ENCODE measurements around the gene MBOAT2.
A peak's percentile ranks its signal among the peaks of the same experiment; 100 is the strongest.

MBOAT2 gene

DNA sequence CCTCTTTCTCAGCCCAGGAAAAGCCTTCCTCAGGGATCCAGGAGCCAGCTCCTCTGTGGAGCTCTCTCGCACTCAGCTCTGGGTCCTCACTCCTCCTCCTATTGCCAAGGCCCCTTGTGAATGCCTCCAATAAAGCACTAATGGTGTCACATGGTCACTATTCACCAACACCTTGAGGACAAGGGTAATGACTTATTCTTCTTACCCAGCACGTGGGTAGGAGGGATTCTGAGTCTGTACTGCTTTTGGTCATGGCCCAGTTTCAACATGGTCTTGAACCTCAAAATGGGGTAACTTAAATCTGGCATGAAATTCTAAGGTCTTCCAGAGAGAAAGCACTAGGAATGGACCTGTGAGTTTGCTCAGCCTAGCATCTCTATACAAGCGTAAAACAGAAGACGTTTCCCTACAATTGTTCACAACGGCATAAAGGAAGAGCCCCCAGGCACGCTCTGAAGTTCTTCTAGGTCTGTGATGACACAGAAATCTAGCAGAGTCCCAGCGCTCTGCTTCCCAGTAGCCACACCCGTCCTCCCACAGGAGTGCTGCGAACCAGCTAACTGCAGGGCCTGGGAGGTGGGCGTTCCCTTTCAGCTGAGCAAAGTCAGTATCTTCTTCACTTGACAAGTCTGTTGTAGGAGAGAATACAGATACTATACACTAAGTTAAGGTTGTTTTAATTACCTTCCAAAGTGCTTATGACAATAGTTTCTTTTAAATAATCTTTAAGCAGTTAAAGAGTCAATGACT is 151.5 kb downstream of the MBOAT2 start:
- no peak for DNase-seq

DNA sequence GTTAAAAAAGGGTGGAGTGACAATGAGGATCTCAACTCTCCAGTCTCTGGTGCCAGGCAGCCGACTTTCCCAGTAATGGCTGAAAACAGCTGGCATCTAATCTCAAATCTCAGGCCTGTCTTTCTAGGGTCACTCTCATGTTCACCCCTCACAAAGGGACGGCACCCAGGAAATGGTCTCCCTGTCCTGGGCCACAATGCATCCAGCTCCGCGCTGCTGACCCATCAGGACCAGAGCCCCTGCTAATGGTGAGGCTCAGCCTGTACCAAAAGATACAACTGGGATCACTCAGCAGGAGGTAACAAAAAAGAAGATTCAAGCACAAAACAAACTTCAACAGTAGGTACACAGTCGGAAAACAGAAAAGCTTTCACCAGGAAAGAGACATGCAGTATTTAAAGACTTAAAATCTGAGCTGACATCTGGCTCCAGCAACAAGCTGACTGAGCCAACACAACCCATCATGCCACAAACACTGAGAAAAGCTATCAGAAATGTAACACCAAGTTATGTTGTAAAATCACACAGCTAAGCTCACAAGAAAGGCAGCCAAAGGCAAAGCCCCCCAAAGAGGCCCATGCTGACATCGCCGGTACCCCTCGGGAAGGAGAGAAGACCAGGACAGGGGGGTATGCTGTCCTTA is 152.5 kb downstream of the MBOAT2 start:
- no peak for DNase-seq

DNA sequence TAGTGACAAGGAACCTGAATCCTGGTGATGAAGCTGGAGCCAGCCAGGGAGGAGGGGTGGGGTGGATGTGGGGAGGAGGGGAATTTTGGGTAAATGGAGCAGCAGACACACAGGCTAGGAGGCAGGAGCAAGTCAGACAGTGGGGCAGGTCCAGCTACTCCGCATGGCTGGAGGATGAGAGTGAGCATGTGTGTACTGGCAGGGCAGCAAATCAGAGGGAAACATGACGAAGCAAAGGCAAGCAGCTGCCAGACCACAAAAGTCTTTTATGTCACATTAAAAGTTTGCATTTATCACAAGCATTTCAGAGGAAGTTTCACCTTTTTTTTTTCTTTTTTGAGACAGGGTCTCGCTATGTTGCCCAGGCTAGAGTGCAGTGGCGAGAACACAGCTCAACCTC is 154.2 kb downstream of the MBOAT2 start:
- no peak for DNase-seq

DNA sequence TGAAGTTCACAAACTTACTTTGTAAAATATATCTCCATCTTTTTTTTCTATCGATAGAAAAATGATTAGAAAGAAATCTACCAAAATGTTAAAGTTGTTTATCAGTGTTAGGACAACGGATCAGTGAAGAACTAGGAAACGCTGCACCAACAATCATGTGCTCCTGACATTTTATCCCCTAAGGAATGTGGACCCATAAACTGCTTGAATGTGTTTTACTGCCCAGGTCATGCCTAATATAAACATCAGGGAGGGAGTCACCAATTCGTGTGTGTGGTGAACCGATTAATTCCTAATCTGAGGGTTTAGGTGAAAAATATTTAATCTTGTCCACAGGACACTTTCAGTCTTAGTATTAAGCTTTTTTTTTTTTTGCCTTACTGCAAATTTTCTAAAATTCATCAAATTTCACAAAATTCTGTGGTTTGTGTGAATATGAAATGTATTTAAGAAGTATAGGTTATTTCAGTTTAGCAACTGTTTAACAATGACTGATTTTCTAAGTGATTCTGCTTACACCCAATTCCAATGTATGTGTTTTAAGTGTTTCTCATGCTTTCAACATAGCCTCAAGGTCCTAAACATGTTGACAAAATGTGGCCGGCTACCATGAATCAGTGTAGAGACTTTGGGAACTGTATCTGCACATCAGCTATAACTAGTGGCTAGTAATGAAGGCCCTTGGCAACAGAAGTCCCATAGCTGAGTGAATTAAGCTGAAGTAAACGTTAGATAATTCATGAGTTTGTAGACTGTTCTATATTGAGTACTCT is 155.0 kb downstream of the MBOAT2 start:
- no peak for DNase-seq

DNA sequence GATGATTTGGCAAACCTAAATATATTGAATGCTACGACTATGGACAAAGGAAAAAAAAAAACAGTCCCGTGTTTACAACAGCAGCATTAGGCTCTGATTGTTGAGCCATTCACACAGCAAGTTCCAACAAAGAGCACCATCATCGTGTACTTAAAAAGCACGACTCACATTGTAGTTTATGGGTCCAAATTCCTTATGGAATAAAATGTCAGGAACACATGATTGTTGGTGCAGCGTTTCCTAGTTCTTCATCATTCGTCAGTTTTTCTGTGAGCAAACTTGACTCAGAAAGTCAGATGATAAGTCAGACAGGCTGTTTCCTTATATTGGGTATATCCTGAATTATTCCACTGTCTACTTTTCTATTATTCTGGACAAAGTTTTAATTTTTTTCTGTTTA is 156.1 kb downstream of the MBOAT2 start:
- DNase-seq, result no peak

DNA sequence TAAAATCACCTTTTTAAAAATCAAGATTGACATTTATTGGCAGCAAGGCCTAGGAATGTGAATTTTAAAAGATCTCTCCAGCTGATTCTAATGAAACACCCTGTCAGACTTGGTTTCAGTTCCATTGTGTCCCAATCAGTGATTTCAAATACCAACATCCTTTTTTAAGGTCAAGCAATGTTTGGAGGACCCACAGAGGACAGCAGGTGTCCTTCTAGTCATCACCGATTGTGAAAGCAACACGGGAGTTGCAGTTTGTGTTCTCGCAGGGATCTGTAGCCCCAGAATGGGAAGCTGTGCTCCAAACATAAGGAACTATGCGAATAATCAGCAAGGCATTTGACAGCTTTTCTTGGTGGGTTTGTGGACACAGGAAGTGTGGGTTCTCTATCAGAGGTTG is 161.6 kb downstream of the MBOAT2 start:
- DNase-seq, result no peak

DNA sequence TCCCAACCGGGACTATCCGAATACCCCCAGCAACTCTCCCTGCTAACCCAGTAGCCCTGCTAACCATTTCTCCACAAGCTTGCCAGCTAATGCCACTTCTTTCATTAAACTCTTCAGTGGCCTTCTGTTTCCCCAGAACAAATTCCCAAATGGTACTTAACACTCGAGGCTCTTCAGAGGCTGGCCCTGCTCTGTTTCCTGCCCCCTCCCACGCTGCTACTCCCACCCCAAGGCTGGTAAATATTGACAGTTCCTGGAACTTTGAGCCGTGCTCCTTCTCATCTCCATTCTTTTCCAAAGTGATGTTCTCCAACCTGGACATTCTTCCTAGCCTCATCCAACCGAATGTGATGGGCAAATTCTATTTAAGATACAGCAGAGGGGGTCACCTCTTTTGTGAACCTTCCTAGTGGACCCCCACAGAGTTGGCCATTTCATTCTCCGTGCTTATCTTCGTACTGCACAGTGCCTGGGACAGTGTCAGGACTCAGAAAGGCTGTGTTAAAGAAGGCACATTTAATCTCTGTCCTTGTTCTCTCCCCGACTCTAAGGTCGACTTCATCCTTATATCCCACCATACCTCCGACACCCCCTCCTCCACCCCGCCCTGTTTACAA is 162.9 kb downstream of the MBOAT2 start:
- DNase-seq, result no peak

DNA sequence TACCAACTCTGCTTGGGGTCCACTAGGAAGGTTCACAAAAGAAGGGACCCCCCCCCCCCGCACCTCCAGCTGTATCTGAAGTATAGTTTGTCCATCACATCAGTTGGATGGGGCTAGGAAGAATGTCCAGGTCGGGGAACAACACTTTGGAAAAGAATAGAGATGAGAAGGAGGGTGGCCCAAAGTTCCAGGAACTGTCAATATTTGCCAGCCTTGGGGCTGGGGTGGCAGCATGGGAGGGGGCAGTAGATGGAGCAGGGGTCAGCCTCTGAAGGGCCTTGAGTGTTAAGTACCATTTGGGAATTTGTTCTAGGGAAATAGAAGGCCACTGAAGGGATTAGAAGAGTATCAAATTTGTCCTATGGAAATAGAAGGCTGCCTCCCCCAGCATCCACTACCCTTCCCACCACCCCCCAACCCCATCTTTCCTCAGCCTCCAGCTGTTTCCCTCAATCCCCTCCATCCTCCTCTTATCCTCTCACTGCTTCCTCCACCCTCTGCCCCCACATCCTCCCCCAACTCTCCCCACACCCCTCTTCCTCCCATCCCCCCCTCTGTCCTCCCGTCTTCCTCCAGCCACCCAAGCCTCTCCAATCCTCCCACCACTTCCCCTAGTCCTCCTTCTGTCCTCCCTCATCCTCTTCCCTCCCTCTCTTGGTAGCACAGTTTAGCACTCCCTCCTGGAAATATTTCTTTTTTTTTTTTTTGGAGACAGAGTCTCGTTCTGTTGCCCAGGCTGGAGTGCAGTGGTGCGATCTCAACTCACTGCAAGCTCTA is 164.1 kb downstream of the MBOAT2 start:
- no peak for DNase-seq

DNA sequence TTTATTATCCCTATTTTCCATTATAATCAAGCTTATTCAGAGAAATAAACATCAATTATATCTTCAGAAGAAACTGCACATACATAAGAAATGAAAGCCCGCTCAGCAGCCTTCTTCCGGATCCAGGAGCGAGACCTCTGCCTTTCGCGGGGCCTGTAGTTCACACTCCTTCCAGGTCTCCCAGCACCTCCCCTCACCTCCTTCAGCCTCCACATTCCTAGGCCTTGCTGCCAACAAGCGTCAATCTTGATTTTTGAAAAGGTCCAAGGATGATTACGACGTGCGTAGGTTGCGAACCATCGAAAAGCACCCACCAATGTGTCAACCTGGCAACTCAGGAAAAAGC is 165.7 kb downstream of the MBOAT2 start:
- no peak for DNase-seq

DNA sequence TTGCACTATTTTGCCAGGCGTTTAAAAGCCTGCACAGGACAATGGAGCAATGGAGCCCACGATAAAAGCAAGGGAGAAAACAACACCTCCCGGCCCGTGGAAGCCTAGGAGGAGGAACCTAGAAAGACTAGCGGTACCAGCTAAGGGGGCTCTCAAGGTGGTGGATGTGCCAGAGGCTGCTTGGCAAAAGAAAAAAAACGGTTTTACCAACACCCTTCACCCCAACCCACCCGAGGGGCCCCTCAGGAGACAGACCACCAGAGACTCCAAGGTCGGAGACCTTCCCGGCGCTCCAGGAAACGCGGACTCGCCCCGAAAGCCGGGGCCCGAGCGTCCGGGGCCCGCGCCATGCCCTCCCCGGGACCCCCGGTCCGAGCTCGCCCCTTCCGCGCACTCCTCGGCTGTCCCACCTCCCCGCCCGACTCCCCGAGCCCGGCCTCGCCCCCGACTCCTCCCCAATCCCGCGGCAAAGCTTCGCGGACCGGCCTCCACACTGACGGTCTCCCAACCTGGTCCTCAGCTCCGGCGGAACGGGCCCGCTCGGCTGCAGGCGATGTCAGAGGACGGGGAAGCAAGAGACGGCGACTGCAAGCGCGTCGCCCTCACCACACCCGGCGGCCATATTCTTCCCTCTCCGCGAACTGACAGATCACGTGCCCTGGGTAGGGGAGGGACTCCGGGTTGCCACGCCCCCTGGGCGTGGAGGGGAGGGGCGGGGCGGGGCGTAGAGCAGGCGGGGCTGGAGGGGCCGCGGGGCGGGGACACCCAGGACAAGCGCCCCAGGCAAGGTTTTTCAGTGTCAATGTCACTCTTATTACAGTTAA is 166.3 kb downstream of the MBOAT2 start, which contains the start of gene KIDINS220:
Gene KIDINS220, minus strand, starts transcription at position 643 of the 824 bp plus-strand sequence. CDS start 10,520 bp downstream, outside the sequence.
- peak; percentile 62 for DNase-seq

DNA sequence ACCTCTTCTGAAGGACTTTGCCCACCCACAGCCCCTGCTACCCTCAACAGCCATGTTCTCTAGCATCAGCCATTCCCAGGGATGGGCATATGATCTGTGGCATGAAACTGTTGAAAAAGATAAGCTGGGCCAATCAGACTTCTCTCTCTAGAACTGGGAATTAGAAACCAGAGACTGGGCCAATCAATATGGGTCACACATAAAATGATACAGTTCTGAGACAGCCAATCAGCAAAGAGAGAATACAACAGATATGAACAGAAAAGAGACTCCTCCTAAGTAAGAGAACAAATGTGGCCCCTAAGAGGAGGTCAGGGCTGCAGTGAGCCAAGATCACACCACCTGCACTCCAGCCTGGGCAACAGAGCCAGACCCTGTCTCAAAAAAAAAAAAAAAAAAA is 168.2 kb downstream of the MBOAT2 start:
- DNase-seq, result no peak

DNA sequence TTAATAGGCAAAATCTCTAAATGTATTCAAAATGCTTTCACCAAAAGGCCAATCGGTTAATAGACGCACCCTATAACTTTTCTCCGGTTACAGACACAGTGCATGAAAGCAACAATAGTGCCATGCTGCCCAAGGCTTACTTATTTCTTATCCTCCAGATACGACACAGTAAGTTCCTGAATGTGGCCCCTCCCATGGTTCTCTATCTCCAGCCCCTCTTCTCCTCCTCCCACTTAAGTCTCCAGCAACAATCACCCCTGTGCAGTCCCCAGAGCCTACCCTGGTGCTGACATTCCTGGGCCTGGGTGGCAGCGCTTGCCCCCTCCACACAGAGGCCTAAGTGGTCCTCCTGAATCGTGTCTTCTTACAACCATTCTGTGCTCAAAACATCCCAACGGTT is 169.6 kb downstream of the MBOAT2 start:
- no peak for DNase-seq

DNA sequence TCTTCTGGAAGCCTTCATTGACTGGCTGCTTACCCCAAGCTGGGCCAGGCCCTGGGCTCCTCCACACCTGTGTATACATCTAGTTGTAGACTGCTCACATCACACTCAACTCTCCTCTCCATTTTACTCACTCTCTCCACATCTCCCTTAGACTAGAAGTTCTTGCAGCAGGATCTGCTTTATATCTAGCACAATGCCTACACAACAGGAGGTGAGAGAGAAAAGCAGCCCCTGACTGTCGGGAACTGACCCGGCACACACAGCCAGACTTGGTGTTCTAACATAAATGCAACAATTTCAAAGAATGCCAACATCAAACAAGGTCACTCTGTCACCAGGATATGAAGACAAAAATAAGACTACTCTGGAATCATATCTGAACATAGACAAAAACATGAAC is 172.0 kb downstream of the MBOAT2 start:
- DNase-seq, result no peak

DNA sequence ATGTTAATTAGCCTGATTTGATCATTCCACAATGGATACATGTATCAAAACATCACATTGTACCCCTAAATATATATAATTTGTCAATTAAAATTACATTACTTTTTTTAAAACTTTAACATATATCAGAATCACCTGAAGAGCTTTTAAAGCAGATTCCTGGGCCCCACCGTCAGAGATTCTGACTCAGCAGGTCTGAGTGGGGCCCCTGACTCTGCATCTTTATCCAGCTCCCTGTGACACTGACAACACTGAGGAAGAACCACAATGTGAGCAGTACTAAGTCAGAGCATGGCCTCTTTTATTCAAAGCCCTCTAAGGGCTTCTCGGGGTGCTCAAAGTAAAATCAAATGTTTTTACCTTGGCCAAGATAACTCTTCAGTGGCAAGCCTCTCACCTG is 175.8 kb downstream of the MBOAT2 start:
- DNase-seq, result no peak

DNA sequence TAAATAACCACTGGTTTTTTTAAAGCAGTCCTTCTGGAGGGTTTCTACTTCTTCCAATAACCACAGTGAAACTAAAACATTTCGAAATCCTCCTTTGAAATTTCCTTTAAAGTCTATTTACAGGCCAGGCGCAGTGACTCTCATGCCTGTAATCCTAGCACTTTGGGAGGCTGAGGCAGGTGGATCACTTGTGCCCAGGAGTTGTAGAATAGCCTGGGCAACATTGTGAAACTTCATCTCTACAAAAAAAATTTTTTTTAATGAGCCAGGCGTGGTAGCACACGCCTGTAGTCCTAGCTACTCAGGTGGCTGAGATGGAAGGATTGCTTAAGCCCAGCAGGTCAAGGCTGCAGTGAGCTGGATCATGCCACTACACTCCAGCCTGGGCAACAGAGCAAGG is 181.3 kb downstream of the MBOAT2 start:
- no peak for DNase-seq

DNA sequence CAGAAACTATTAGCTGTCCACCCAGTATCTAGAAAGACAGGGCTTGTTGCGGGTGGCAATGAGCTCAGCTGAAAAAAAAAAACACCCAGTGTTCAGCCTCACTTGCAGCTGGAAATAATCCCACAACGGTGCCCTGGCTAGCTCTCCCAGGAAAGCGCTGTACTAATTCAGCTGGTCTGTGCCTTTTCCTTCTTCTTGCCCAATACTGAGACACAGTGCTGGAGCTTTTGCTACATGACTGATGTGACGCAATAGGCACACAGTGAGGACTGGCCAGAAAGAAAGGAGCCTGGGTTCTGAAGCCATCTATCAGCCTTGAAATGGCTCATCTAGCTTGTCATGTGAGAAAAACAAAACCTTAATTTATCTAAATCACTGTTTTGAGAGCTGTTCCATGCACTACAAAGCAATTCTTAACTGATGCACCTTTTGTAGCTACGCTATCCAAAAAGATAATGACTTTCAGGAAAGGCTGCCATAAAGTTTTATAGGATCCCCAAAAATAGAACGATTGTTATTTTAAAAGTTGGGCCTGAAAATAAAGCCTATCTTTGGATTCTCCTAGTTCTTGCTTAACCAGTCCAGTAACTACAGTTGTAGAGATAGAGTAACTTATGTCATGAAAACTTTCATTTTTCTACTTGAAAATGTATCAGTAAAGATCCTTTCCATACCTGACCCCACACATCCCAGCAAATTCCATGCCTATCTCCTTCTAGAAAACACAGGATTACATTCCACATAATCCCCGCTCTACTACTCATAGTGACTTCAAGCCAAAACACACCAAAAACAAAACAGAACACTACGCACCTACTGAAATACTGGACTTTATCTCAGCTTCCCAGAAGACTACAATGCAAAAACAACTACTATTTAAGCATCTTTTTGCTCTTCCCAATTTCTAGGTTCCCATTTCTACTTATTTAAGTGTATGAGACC is 181.9 kb downstream of the MBOAT2 start:
- DNase-seq, result no peak

DNA sequence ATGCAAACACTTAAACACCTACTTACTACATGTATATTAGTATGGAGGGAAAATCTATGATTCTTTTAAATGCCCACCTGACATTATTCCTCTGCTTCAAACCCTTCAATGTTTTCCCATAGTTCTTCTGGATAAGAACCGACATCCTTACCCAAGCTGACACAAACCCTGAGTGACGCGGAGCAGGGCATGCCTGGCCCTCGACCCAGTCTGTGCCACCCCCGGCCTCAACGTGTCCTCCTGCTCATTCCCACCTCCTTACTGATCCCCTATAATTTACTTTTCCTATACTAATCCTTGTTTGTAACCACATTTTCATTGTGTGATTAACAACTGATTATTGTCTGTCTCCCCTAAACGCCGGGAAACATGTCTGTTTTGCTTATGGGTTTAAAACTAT is 183.5 kb downstream of the MBOAT2 start:
- DNase-seq, result no peak

DNA sequence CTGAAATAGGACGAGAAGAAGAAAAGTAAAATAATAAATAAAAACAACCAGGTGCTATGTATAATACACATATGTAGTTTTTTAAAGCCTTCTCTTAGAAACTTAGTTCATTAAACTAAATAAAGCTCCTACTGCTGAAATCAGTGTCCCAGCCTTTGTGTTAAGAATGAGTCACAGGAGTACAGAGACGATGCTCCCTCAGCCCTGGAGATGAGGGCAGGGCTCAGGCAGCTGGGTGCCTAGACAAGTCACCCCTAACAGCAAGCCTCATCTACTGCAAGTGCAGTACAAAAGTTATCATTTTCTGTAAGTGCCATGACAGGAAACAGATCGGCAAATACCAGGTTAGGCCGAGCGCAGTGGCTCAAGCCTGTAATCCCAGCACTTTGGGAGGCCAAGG is 184.3 kb downstream of the MBOAT2 start:
- no peak for DNase-seq

DNA sequence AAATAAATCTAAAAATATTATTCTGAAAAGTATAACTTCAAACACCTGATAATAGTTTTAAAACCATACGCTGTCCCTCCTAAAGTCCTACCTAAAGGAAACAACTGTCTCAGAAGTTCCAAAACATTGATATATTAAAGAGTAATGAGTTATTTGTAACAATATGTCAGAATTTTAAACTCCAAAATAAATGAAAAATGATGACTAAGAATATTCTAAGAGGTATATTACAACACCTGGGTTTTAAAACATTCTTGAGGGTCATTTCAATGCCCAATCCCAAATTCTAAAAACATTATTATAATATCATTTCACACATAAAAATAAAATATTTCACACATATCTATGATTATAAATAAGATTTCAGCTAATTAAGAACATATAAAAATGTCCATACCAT is 186.3 kb downstream of the MBOAT2 start:
- DNase-seq, result no peak

DNA sequence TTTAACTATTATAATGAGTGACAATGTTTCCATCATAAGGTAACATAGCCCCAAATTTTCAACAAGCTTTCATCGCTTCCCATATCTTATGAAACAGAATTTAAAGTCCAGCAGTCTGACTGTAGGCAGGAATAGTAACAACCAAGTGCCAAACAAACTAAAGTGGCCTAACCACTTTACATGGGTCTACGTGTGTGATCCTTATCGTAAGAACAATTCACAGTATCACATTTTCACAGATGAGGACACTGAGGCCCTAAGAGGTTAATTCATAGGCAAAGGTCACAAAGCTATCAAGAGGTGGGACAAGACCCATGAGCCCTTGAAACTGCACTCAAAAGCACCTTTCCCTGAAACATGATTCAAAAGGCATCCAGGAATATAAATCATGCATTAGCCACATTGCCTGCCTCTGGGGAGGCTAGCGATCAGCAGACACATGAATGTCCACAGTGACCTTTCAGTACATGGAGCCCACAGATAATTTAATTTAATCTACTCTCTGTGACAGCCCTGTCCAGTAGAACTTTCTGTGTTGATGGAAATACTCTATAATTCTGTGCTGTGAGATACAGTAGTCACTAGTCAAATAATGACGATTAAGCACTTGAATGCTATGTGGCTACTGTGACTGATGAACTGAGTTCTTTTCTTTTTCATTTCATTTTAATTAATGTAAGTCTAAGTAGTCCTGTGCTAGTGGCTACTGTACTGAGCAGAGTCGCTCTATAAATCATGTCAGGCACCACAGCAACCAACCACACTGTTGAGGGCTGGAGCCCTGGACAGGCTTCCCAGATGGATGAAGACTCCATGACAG is 196.4 kb downstream of the MBOAT2 start:
- no peak for DNase-seq

Data from NCI-H1092 treated with DMSO at 0.1 percent for 48 hours (cell line).